Heart right ventricle (tissue), 16 donors: Measurements from ENCODE around the gene SELENON. TPM values are rescaled to one million over a fixed set of nuclear protein-coding genes. Genes with fewer than 3 reads are reported as not detected.

Experiments used
- ATAC-seq, 8 donors: fragments of 200-7000 bp; cut with Tn5 transposase; one replicate each; pipeline ENCODE4 v1.9.1; 2020; ENCODE audit warnings: mild to moderate bottlenecking in 8 of 8, moderate library complexity in 8 of 8, moderate number of reproducible peaks in 1 of 8
- DNase-seq, 2 donors: peaks; one replicate each; pipeline ENCODE4 v3.0.0-alpha.2; 2020
- H3K27ac ChIP-seq, 10 donors: fragments of 200-600 bp; sonication (generic) in 2 of 10; one replicate each; pipeline versions ENCODE4 v1.5.0 to v1.8.0; 2020 to 2022; ENCODE audit warnings: mild to moderate bottlenecking in 3 of 10
- H3K27me3 ChIP-seq, 7 donors: fragments of 200-600 bp; one replicate each; pipeline ENCODE4 v1.8.0; 2021 to 2022; ENCODE audit warnings: mild to moderate bottlenecking in 2 of 7
- H3K36me3 ChIP-seq, 9 donors: fragments of 200-600 bp; sonication (generic) in 1 of 9; one replicate each; pipeline versions ENCODE4 v1.5.0 to v1.8.0; 2020 to 2022; ENCODE audit warnings: mild to moderate bottlenecking in 2 of 9
- H3K4me1 ChIP-seq, 9 donors: fragments of 200-600 bp; sonication (generic) in 1 of 9; one replicate each; pipeline versions ENCODE4 v1.5.0 to v1.8.0; 2020 to 2022; ENCODE audit warnings: mild to moderate bottlenecking in 4 of 9
- H3K4me3 ChIP-seq, 10 donors: fragments of 200-600 bp; sonication (generic) in 2 of 10; one replicate each; pipeline versions ENCODE4 v1.5.0 to v1.8.0; 2020 to 2022; ENCODE audit warnings: mild to moderate bottlenecking in 7 of 10, moderate library complexity in 2 of 10
- H3K9me3 ChIP-seq, 11 donors: fragments of 200-600 bp in 10 of 11; sonication (generic) in 2 of 11; one replicate each; pipeline versions ENCODE4 v1.5.0 to v1.8.0; 2013 to 2022; ENCODE audit warnings: mild to moderate bottlenecking in 2 of 11, control low read depth in 1 of 11, moderate library complexity in 1 of 11
- WGBS, 2 donors: extraction: QIAGEN DNeasy Blood & Tissue Kit; methylation state at CpG; one replicate each; pipeline ENCODE4 v1.1.7; 2013; ENCODE audit warnings: inconsistent platforms in 1 of 2; 5-methylcytosine and 5-hydroxymethylcytosine counted together
- intact Hi-C, 10 donors: fragments of 100-400 bp; cut with DNase I; formaldehyde crosslinking; loops; one replicate each; pipeline versions ENCODE4 v1.11.1 to v1.14.2; 2022
- polyA plus RNA-seq, 2 donors: library from polyadenylated mRNA; stranded (reverse); fragments of 200-250 nt; gene quantifications; one replicate each; pipeline ENCODE4 v1.2.3, GENCODE V29; 2013
- total RNA-seq, 10 donors: library from RNA; stranded (reverse); fragmentation: NEBNext Ultra II Directional in 3 of 10; extraction: Animal tissue kit (Norgen Biotek cat#: 25700) in 3 of 10; gene quantifications; one replicate each; pipeline versions ENCODE4 v1.2.1 to v1.2.4, GENCODE V29; 2021 to 2023
- TF ChIP-seq, protein P1 (sequence below), 9 donors: fragments of 200-600 bp; sonication (generic) in 2 of 9; IDR thresholded peaks; one replicate each; pipeline versions ENCODE4 v1.5.0 to v1.8.0; 2021 to 2022; ENCODE audit warnings: antibody characterized with exemption in 9 of 9, mild to moderate bottlenecking in 5 of 9, moderate library complexity in 1 of 9
- donor health status: Arrhythmogenic right ventricular cardiomyopathy.
- donor health status: ischemic (EF 13 %, LVEDD 7.1; RV severe dilation, severe dysfunction).
- donor health status: healthy with polysubstance abuse.
- donor health status: DM: no; HTN: yes; CAD: no.
- donor health status: DM: no; HTN: no; CAD: no.
- donor health status: ischemic (EF 25% LVEDD 6.9; RV normal size, moderate dysfunction).
- donor health status: ischemic (EF 25% LVEDD 5.7; RV mildly dilated, moderate dysfunction).
- donor health status: healthy.
- donor health status: DM: yes; HTN: yes; CAD: no.
- donor health status: Ischemic cardiomyopathy.
- donor health status: ischemic (EF 35%, LVEDD 5.7; RV mildly dilated, moderate dysfunction).
- donor health status: nonischemic (EF 11% LVEDD 7.7; RV severe dilation, severe dysfunction).
- donor health status: DM: yes; HTN: yes; CAD: no.
- donor health status: PGD.
- donor health status: ischemic (EF 29% LVEDD 5.4; RV normal size, mild dysfunction).
- donor health status: nonischemic (EF 23%, LVEDD 6.1; RV moderate dilation, normal function).

Gene SELENON
- total and polyA plus RNA-seq, 12 donors = 32.5 to 75.1 (median 44.5) TPM

DNA sequence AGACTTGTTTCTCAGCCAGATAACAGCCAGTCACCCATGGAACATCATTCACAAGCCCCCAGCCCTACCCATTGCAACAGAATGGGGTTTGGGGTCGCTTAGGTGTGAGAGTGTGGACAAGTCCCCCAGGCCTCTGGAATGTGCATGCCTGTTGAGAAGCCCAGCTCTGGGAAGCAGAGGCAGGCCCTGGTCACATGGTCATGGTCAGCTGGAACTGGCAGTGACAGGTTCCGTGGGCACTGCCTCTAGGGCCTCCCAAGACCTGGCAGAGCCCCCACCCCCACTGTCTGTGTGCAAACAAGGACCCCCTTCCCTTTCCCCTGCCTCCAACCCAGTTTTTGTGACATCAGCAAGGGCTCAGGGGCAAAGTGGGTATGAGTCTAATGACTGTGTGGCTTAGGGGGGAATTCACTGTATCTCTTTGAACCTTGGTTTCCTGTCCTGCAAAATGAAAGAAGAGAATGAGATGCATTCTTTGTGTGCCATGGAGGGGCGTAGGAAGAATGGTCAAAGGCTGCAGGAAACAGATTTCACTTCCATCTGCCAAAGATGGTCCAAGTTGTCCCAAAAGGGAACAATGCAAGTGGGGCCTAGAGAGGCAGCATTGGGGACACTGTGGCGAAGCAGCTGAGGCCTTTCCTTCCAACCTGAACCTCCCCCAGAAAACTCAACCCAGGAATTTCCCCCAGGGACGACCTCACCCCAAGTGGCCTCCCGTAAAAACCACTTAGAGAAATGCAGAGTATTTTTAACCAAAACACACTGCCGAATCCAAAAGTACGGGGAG, 34.7 kb upstream of the SELENON start:
- Histone ChIP-seq H3K4me1 (peaks cover 8 to 35% (median 26%) of the 10 kb centered on the region in 9 donors), H3K27me3 (no peaks in the 10 kb centered on the region), H3K9me3 (no peaks in the 10 kb centered on the region), H3K36me3 (peaks cover 0 to 14% (median 0%) of the 10 kb centered on the region in 9 donors), H3K4me3 (no peak overlapping the region), H3K27ac (peak overlapping the region in 5 of 10 donors; percentile 5 to 39 (median 23))
- 51 to 56% methylated on average over 8 of the region's 8 CpGs for WGBS, 2 donors
- intact Hi-C loops = no loop called here
- no peak for ATAC-seq
- TF ChIP-seq, protein P1, sequence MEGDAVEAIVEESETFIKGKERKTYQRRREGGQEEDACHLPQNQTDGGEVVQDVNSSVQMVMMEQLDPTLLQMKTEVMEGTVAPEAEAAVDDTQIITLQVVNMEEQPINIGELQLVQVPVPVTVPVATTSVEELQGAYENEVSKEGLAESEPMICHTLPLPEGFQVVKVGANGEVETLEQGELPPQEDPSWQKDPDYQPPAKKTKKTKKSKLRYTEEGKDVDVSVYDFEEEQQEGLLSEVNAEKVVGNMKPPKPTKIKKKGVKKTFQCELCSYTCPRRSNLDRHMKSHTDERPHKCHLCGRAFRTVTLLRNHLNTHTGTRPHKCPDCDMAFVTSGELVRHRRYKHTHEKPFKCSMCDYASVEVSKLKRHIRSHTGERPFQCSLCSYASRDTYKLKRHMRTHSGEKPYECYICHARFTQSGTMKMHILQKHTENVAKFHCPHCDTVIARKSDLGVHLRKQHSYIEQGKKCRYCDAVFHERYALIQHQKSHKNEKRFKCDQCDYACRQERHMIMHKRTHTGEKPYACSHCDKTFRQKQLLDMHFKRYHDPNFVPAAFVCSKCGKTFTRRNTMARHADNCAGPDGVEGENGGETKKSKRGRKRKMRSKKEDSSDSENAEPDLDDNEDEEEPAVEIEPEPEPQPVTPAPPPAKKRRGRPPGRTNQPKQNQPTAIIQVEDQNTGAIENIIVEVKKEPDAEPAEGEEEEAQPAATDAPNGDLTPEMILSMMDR (IDR thresholded peaks at IDR 0.05) = no peak
- no peak for DNase-seq

DNA sequence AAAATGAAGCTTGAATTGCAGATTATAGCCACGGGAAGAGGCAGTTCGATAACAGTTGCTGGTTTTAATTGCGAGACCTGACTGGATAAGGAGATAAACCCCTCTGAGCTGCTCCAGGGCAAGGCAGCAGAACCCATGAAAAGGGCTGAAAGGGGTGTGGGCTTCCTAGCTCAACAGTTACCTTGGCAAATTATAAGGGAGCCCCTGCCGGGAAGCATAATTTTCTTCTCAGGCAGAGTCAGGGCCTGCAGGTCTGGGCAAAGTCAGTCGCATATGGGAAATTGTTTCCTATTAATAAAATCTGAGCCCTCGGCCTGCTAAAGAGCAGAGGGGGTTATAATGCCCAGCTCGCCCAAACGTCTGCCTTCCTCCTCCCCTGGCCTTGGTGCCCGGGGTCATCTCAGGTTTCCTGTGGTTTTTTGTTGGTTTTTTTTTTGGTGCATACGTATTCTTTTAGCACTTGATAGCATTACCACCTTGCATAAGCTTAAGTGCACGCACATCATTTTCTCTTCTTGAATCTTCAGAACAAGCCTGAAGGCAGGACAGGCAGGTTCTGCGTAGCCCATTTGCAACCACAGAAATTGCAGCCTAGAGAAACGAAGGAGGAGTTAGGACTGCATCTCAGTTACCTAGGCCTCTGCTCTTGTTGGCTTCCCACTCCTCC, 33.9 kb upstream of the SELENON start:
- 60 to 63% methylated on average over 13 of the region's 13 CpGs for WGBS, 2 donors
- Histone ChIP-seq H3K4me1 (peaks cover 10 to 39% (median 32%) of the 10 kb centered on the region in 9 donors), H3K36me3 (peaks cover 0 to 14% (median 0%) of the 10 kb centered on the region in 9 donors), H3K4me3 (no peak overlapping the region), H3K27ac (peak overlapping the region in 6 of 10 donors; percentile 5 to 39 (median 21)), H3K9me3 (no peaks in the 10 kb centered on the region), H3K27me3 (no peaks in the 10 kb centered on the region)
- intact Hi-C loops = no loop called here
- no peak for DNase-seq
- ATAC-seq = no peak
- TF ChIP-seq, protein P1 (IDR thresholded peaks at IDR 0.05) = no peak

DNA sequence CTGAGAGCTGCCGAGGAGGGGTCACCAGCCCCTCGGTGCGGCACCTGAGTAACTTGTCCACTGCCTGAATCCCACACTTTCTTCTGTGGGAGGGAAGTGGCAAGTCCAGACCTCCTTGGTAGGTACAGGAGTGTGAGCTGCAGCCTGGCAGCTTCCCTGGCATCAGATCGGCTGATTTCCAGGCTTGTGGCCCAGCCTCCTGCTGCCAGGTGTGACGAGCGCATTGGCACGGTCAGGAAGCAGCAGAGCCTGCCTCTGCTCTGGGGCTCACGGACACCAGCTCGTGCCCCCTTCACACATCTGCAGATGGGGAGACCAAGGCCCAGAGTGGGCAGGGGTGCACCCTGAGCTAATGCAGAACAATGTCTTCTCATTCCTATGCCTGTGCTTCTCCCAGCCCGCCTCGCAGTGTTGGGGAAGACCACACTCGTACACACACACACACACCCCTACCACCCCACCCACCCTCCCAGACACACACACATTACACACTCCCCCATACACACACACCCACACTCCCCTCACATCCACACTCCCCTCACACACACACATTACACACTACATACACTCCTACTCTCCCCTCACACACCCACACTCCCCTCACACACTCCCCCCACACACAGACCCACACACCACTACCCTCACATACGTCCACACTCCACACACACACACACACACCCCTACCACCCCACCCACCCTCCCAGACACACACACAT, 33.1 kb upstream of the SELENON start:
- peak in 1 of 2 donors; percentile 43 for DNase-seq
- Histone ChIP-seq H3K27me3 (no peaks in the 10 kb centered on the region), H3K4me1 (peaks cover 14 to 47% (median 41%) of the 10 kb centered on the region in 9 donors), H3K27ac (peak overlapping the region in 4 of 10 donors; percentile 7 to 39 (median 14)), H3K4me3 (no peak overlapping the region), H3K9me3 (no peaks in the 10 kb centered on the region), H3K36me3 (peaks cover 0 to 18% (median 0%) of the 10 kb centered on the region in 9 donors)
- peak in 4 of 8 donors; percentile 14 to 36 (median 29) for ATAC-seq
- WGBS, 2 donors = 69 to 84% methylated on average over 13 of the region's 13 CpGs
- TF ChIP-seq, protein P1 (IDR thresholded peaks at IDR 0.05) = no peak
- intact Hi-C loops = no loop called here

DNA sequence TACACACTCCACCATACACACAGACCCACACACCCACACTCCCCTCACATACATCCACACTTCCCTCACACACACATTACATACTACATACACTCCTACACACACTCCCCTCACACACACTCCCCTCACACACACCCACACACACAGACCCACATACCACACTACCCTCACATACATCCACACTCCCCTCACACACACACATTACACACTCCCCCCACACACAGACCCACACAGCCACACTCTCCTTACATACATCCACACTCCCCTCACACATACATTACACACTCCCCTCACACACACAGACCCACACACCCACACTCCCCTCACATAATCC, 32.6 kb upstream of the SELENON start:
- Histone ChIP-seq H3K4me3 (no peak overlapping the region), H3K9me3 (no peaks in the 10 kb centered on the region), H3K27me3 (no peaks in the 10 kb centered on the region), H3K27ac (no peak overlapping the region), H3K36me3 (peaks cover 0 to 23% (median 0%) of the 10 kb centered on the region in 9 donors), H3K4me1 (peaks cover 14 to 52% (median 45%) of the 10 kb centered on the region in 9 donors)
- intact Hi-C loops = no loop called here
- no peak for ATAC-seq
- DNase-seq = no peak
- TF ChIP-seq, protein P1 (IDR thresholded peaks at IDR 0.05) = no peak
